Spleen (tissue), 11 donors: ENCODE data around the gene OR13J1. TPM values are rescaled to one million over a fixed set of nuclear protein-coding genes. Genes with fewer than 3 reads are reported as not detected.

Experiments used
- DNase-seq: peaks from one replicate; pipeline ENCODE4 v3.0.0-alpha.2; 2020
- H3K27ac ChIP-seq, 8 donors: fragments of 200-600 bp; sonication (generic) in 7 of 8; 1 replicate in 4 of 8; 2 replicates in 4 of 8; pipeline versions ENCODE4 v1.5.0 to v1.8.0; 2016 to 2021; ENCODE audit warnings: inconsistent platforms in 4 of 8, mild to moderate bottlenecking in 4 of 8, moderate library complexity in 1 of 8
- H3K27me3 ChIP-seq, 7 donors: fragments of 200-600 bp; sonication (generic) in 6 of 7; replicated peaks in 1 of 7; 1 replicate in 4 of 7; 2 replicates in 3 of 7; pipeline versions ENCODE4 v1.5.0 to v1.8.0; 2016 to 2021; ENCODE audit warnings: inconsistent platforms in 3 of 7, mild to moderate bottlenecking in 1 of 7
- H3K36me3 ChIP-seq, 6 donors: fragments of 200-600 bp; sonication (generic) in 5 of 6; 1 replicate in 4 of 6; 2 replicates in 2 of 6; pipeline versions ENCODE4 v1.5.0 to v1.8.0; 2016 to 2021; ENCODE audit warnings: inconsistent platforms in 2 of 6
- H3K4me1 ChIP-seq, 6 donors: fragments of 200-600 bp; sonication (generic) in 5 of 6; 1 replicate in 3 of 6; 2 replicates in 3 of 6; pipeline versions ENCODE4 v1.5.0 to v1.8.0; 2016 to 2021; ENCODE audit warnings: inconsistent platforms in 3 of 6
- H3K4me3 ChIP-seq, 8 donors: fragments of 200-600 bp; sonication (generic) in 7 of 8; 1 replicate in 4 of 8; 2 replicates in 4 of 8; pipeline versions ENCODE4 v1.5.0 to v1.8.0; 2016 to 2021; ENCODE audit warnings: inconsistent platforms in 4 of 8, mild to moderate bottlenecking in 4 of 8, moderate library complexity in 2 of 8
- H3K9me3 ChIP-seq, 8 donors: fragments of 200-600 bp; sonication (generic) in 7 of 8; 1 replicate in 4 of 8; 2 replicates in 4 of 8; pipeline versions ENCODE4 v1.5.0 to v1.8.0; 2016 to 2021; ENCODE audit warnings: inconsistent platforms in 4 of 8
- CTCF ChIP-seq, 11 experiments: fragments of 200-600 bp in 7 of 11; fragments of 450-650 bp in 4 of 11; sonication (generic) in 4 of 11; IDR thresholded peaks in 8 of 11; conservative IDR thresholded peaks in 3 of 11; 1 replicate in 7 of 11; 2 replicates in 4 of 11; pipeline versions ENCODE4 v1.4.0 to v1.8.0; 2016 to 2021; ENCODE audit warnings: antibody characterized with exemption in 11 of 11, inconsistent platforms in 4 of 11, mild to moderate bottlenecking in 1 of 11
- POLR2A ChIP-seq, 3 donors: fragments of 450-650 bp; IDR thresholded peaks; one replicate each; pipeline ENCODE4 v1.5.1; 2017; ENCODE audit warnings: antibody characterized with exemption in 3 of 3, mild to moderate bottlenecking in 1 of 3
- POLR2AphosphoS5 ChIP-seq, 3 donors: sonication (generic); formaldehyde crosslinking; IDR thresholded peaks; one replicate each; pipeline ENCODE4 v1.5.1; 2017; ENCODE audit warnings: antibody characterized with exemption in 3 of 3
- WGBS, 5 donors: extraction: QIAGEN DNeasy Blood & Tissue Kit in 3 of 5; methylation state at CpG; one replicate each; pipeline versions ENCODE4 v1.1.5 to v1.1.7; 2013 to 2018; 5-methylcytosine and 5-hydroxymethylcytosine counted together
- intact Hi-C: fragments of 100-400 bp; cut with DNase I; formaldehyde crosslinking; loops from one replicate; pipeline ENCODE4 v1.15.0; 2023; ENCODE audit warnings: low total_unique reads
- polyA plus RNA-seq, 3 donors: library from polyadenylated mRNA; stranded (reverse); fragments of 200-250 nt; gene quantifications; one replicate each; pipeline ENCODE4 v1.2.1, GENCODE V29; 2013
- total RNA-seq, 7 donors: library from RNA; depleted of rRNA in 3 of 7; stranded (reverse); fragments of >200 nt in 3 of 7; fragmentation: NEBNext Ultra II Directional in 4 of 7; extraction: Animal tissue kit (Norgen Biotek cat#: 25700) in 4 of 7; gene quantifications; one replicate each; pipeline versions ENCODE4 v1.1.0 to v1.2.1, GENCODE V29; 2016 to 2021
- donor health status: healthy with polysubstance abuse.
- donor health status: DM: no; HTN: no; CAD: no; lungs with moderate emphysema.
- donor health status: DM: no; HTN: no; CAD: no.
- donor health status: Bipolar disorder and iron deficiency.
- donor health status: healthy.
- donor health status: DM: no; HTN: no; CAD: no.
- donor health status: DM: yes; HTN: yes; CAD: no.

The OR13J1 gene
- total and polyA plus RNA-seq, 10 donors: not detected

GRCh38 chr9:35847792-35848572 is 22.2 kb downstream of the OR13J1 start:
- DNase-seq: peak; percentile 71
- H3K27ac ChIP-seq: peak overlapping the region; percentile 22 to 80 (median 45)
- TF ChIP-seq CTCF (IDR thresholded peaks at IDR 0.05 in 8 of 11, conservative IDR thresholded peaks at IDR 0.05 in 3 of 11) (no peak), POLR2A (IDR thresholded peaks at IDR 0.05) (no peak), POLR2AphosphoS5 (IDR thresholded peaks at IDR 0.05) (peak in 1 of 3 donors; percentile 20)
- H3K9me3 ChIP-seq: no peaks in the 10 kb centered on the region
- WGBS, 5 donors: 55 to 70% (median 60%) methylated on average over 4 of the region's 4 CpGs
- no peak overlapping the region for H3K4me3 ChIP-seq
- H3K36me3 ChIP-seq: peaks cover 0 to 13% (median 0%) of the 10 kb centered on the region in 6 donors
- peaks cover 0 to 19% (median 0%) of the 10 kb centered on the region in 7 donors for H3K27me3 ChIP-seq
- intact Hi-C loops: loop anchor here (10.0 kb wide), 1 partner anchor 47 kb away; no protein-coding TSS in a partner anchor
- H3K4me1 ChIP-seq: peaks cover 24 to 71% (median 55%) of the 10 kb centered on the region in 6 donors

- peak overlapping the region in 1 of 8 donors; percentile 19 for H3K4me3 ChIP-seq
- H3K27ac ChIP-seq: peak overlapping the region in 4 of 8 donors; percentile 43 to 64 (median 58)
- peaks cover 0 to 13% (median 0%) of the 10 kb centered on the region in 6 donors for H3K36me3 ChIP-seq
- intact Hi-C loops: loop anchor here (10.0 kb wide), 1 partner anchor 49 kb away; no protein-coding TSS in a partner anchor
- TF ChIP-seq POLR2AphosphoS5 (IDR thresholded peaks at IDR 0.05) (no peak), POLR2A (IDR thresholded peaks at IDR 0.05) (no peak), CTCF (IDR thresholded peaks at IDR 0.05 in 8 of 11, conservative IDR thresholded peaks at IDR 0.05 in 3 of 11) (no peak)
- peaks cover 0 to 25% (median 0%) of the 10 kb centered on the region in 7 donors for H3K27me3 ChIP-seq
- H3K4me1 ChIP-seq: peaks cover 29 to 84% (median 64%) of the 10 kb centered on the region in 6 donors
- no peaks in the 10 kb centered on the region for H3K9me3 ChIP-seq
- DNase-seq: peak; percentile 82
- 45 to 52% (median 50%) methylated on average over 12 to 53 of the region's 53 CpGs for WGBS, 5 donors
Observed at GRCh38 chr9:35845824-35846771, 24.1 kb downstream of the OR13J1 start.

- no peak for DNase-seq
- H3K9me3 ChIP-seq: no peaks in the 10 kb centered on the region
- no peak overlapping the region for H3K4me3 ChIP-seq
- 41 to 52% (median 43%) methylated on average over 7 of the region's 7 CpGs for WGBS, 5 donors
- no peak for TF ChIP-seq CTCF (IDR thresholded peaks at IDR 0.05 in 8 of 11, conservative IDR thresholded peaks at IDR 0.05 in 3 of 11)
- TF ChIP-seq POLR2AphosphoS5 (IDR thresholded peaks at IDR 0.05): peak in 1 of 3 donors; percentile 72
- H3K27ac ChIP-seq: peak overlapping the region in 7 of 8 donors; percentile 24 to 64 (median 43)
- H3K27me3 ChIP-seq: peaks cover 0 to 31% (median 0%) of the 10 kb centered on the region in 7 donors
- H3K4me1 ChIP-seq: peaks cover 29 to 87% (median 62%) of the 10 kb centered on the region in 6 donors
- H3K36me3 ChIP-seq: peaks cover 0 to 13% (median 0%) of the 10 kb centered on the region in 6 donors
- intact Hi-C loops: loop anchor here (10.0 kb wide), 1 partner anchor 50 kb away; no protein-coding TSS in a partner anchor
Observed at GRCh38 chr9:35844628-35845270, 25.5 kb downstream of the OR13J1 start.
